Lung microvascular endothelial cell (primary cell): ENCODE data around the gene WDR77. TPM values are rescaled to one million over a fixed set of nuclear protein-coding genes. Genes with fewer than 3 reads are reported as not detected.

ENCODE experiments used
- total RNA-seq: library from RNA; depleted of rRNA; stranded (reverse); fragments of >200 nt; gene quantifications from 2 replicates; pipeline ENCODE4 v1.2.1, GENCODE V29; 2014

The WDR77 gene
- total RNA-seq, 1 donor from 2014 or later, result 29.8 TPM

Other genes with a start within 250 kb of the WDR77 start
- gene DENND2D, start 248.6 kb downstream of the WDR77 start, total RNA-seq, result 0.65 and 1.4 TPM in 2 replicates
- not detected in 2 replicates for gene CHI3L2, start 221.5 kb downstream of the WDR77 start, total RNA-seq
- gene CHIA, start 158.4 kb downstream of the WDR77 start, total RNA-seq, result not detected in 2 replicates
- 0.65 and 1.2 TPM in 2 replicates for gene OVGP1, start 21.5 kb downstream of the WDR77 start, total RNA-seq
- gene ATP5PB, start 208 bp upstream of the WDR77 start, total RNA-seq, result 123 and 150 TPM in 2 replicates
- gene C1orf162, start 24.7 kb upstream of the WDR77 start, total RNA-seq, result under 0.01 TPM in 2 replicates
- not detected in 2 replicates for gene ADORA3, start 54.4 kb upstream of the WDR77 start, total RNA-seq
- gene TMIGD3, start 54.4 kb upstream of the WDR77 start, total RNA-seq, result not detected in 2 replicates
- gene RAP1A, start 170.5 kb upstream of the WDR77 start, total RNA-seq, result 9.6 and 13.5 TPM in 2 replicates